Measurements from ENCODE around the gene MYOT.
"Not testable (repeated sequence)": the region's sequence is repeated elsewhere in the genome, so short reads cannot be mapped to it uniquely, and the experiment has no call there.

Gene MYOT

GRCh38 chr5:137867664-137868063, at the start of gene MYOT:
Gene MYOT (plus strand): TSS chr5:137867860. CDS start chr5:137870652, 2,792 bp downstream.
- DNase-seq (ENCODE audit: low read depth), result no peak

- no peak for DNase-seq (ENCODE audit: low read depth)
Measured at GRCh38 chr5:137819766-137820165, 47.9 kb upstream of the MYOT start.

- no peak for DNase-seq (ENCODE audit: low read depth)
Measured at GRCh38 chr5:137822158-137822764, 45.4 kb upstream of the MYOT start.

- DNase-seq (ENCODE audit: low read depth), result no peak
Measured at GRCh38 chr5:137822984-137823383, 44.7 kb upstream of the MYOT start.

GRCh38 chr5:137825165-137825564, 42.5 kb upstream of the MYOT start:
- no peak for DNase-seq (ENCODE audit: low read depth)

- no peak for DNase-seq (ENCODE audit: low read depth)
Measured at GRCh38 chr5:137826067-137826466, 41.6 kb upstream of the MYOT start.

- no peak for DNase-seq (ENCODE audit: low read depth)
Measured at GRCh38 chr5:137828180-137828579, 39.5 kb upstream of the MYOT start.

GRCh38 chr5:137828664-137829063, 39.0 kb upstream of the MYOT start:
- DNase-seq (ENCODE audit: low read depth), result no peak

GRCh38 chr5:137831105-137831504, 36.6 kb upstream of the MYOT start:
- no peak for DNase-seq (ENCODE audit: low read depth)

- no peak for DNase-seq (ENCODE audit: low read depth)
Measured at GRCh38 chr5:137831526-137831925, 36.1 kb upstream of the MYOT start.

- no peak for DNase-seq (ENCODE audit: low read depth)
Measured at GRCh38 chr5:137832416-137832815, 35.2 kb upstream of the MYOT start.

- DNase-seq (ENCODE audit: low read depth), result no peak
Measured at GRCh38 chr5:137833463-137833862, 34.2 kb upstream of the MYOT start.

- no peak for DNase-seq (ENCODE audit: low read depth)
Measured at GRCh38 chr5:137834498-137835049, 33.1 kb upstream of the MYOT start.

- no peak for DNase-seq (ENCODE audit: low read depth)
Measured at GRCh38 chr5:137836298-137836697, 31.4 kb upstream of the MYOT start.

GRCh38 chr5:137836997-137837396, 30.7 kb upstream of the MYOT start:
- DNase-seq (ENCODE audit: low read depth), result no peak

GRCh38 chr5:137837491-137838394, 29.9 kb upstream of the MYOT start:
- no peak for DNase-seq (ENCODE audit: low read depth)

GRCh38 chr5:137838976-137839375, 28.7 kb upstream of the MYOT start:
- DNase-seq (ENCODE audit: low read depth), result no peak

GRCh38 chr5:137842296-137842695, 25.4 kb upstream of the MYOT start:
- DNase-seq (ENCODE audit: low read depth), result no peak

- no peak for DNase-seq (ENCODE audit: low read depth)
Measured at GRCh38 chr5:137843676-137844299, 23.9 kb upstream of the MYOT start.

GRCh38 chr5:137845472-137845871, 22.2 kb upstream of the MYOT start:
- DNase-seq (ENCODE audit: low read depth), result no peak

GRCh38 chr5:137847687-137848086, 20.0 kb upstream of the MYOT start:
- DNase-seq (ENCODE audit: low read depth), result no peak

GRCh38 chr5:137853165-137853564, 14.5 kb upstream of the MYOT start:
- not testable (repeated sequence) for DNase-seq (ENCODE audit: low read depth)

- no peak for DNase-seq (ENCODE audit: low read depth)
Measured at GRCh38 chr5:137856201-137856600, 11.5 kb upstream of the MYOT start.

All from stimulated activated CD8-positive, alpha-beta memory T cell treated with anti-CD3 and anti-CD28 coated beads, Interleukin-15, amount 100 ng/mL, for 1 hour (primary cell).